Measurements from ENCODE around the gene ZC2HC1C. TPM values are rescaled to one million over a fixed set of nuclear protein-coding genes. Genes with fewer than 3 reads are reported as not detected.

Gene ZC2HC1C
- total RNA-seq, 2 experiments from 2014 or later: 1.2 to 1.3 TPM

DNA sequence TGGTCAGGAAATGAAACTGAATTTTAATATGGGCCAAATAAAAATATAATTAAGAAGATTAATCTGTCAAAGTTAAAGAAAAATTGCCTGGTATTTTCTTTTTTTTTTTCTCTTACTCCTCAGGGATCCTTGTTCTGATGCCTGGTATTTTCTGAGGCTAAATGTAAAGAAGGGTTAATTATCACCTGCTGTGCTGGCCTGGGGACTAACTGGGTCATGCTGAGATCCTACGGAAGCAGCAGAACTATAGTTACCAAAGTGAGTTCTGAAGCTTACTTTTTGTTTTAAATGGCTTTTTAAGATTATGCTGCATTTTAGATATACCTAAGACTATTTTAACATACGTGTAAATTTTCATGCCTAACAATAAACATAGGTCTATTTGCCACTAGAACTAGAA is 23.3 kb downstream of the ZC2HC1C start:
- Mint-ChIP-seq H3K4me3 (no peak overlapping the region), H3K36me3 (ENCODE audit: low read depth) (peaks cover 28% of the 10 kb centered on the region), H3K27ac (no peak overlapping the region), H3K9me3 (ENCODE audit: low read depth) (no peaks in the 10 kb centered on the region), H3K4me1 (no peaks in the 10 kb centered on the region), H3K27me3 (no peaks in the 10 kb centered on the region)
- ChIA-PET CTCF (interaction anchor here (0.6 to 1.7 kb wide), 2 partner anchors 11 to 441 kb away, joined by 3 to 5 read pairs; no protein-coding TSS in a partner anchor), POLR2A (no interaction called here)
- no peak for ATAC-seq
- DNase-seq: no peak
- intact Hi-C loops (cut with DNase I, micrococcal nuclease): loop anchor here in 1 of 2 experiments (5.0 kb wide), 1 partner anchor 80 kb away; no protein-coding TSS in a partner anchor

GRCh38 chr14:75094896-75095295 is 25.5 kb downstream of the ZC2HC1C start:
- peaks cover 41% of the 10 kb centered on the region for H3K36me3 Mint-ChIP-seq (ENCODE audit: low read depth)
- CTCF ChIA-PET: interaction anchor here (0.5 to 0.7 kb wide), 3 partner anchors 15 to 310 kb away, joined by 3 to 4 read pairs (median 4); no protein-coding TSS in a partner anchor

GRCh38 chr14:75095690-75096089 is 26.2 kb downstream of the ZC2HC1C start:
- Mint-ChIP-seq H3K27ac (no peak overlapping the region), H3K4me3 (no peak overlapping the region), H3K27me3 (no peaks in the 10 kb centered on the region), H3K4me1 (no peaks in the 10 kb centered on the region), H3K9me3 (ENCODE audit: low read depth) (no peaks in the 10 kb centered on the region), H3K36me3 (ENCODE audit: low read depth) (peaks cover 45% of the 10 kb centered on the region)
- ATAC-seq (no peak), DNase-seq (no peak)
- CTCF ChIA-PET: interaction anchor here (0.6 to 0.7 kb wide), 2 partner anchors 150 to 311 kb away, joined by 3 read pairs; no protein-coding TSS in a partner anchor
- intact Hi-C loops (cut with DNase I, micrococcal nuclease): no loop called here
- POLR2A ChIA-PET: no interaction called here

More at GRCh38 chr14:75094896-75095295, 25.5 kb downstream of the ZC2HC1C start:
- Mint-ChIP-seq H3K27ac (no peak overlapping the region), H3K9me3 (ENCODE audit: low read depth) (no peaks in the 10 kb centered on the region), H3K27me3 (no peaks in the 10 kb centered on the region), H3K4me1 (no peaks in the 10 kb centered on the region), H3K4me3 (no peak overlapping the region)
- POLR2A ChIA-PET: no interaction called here
- ATAC-seq: no peak
- DNase-seq: no peak
- intact Hi-C loops (cut with DNase I, micrococcal nuclease): loop anchor here in 1 of 2 experiments (5.0 kb wide), 1 partner anchor 83 kb away; no protein-coding TSS in a partner anchor

DNA sequence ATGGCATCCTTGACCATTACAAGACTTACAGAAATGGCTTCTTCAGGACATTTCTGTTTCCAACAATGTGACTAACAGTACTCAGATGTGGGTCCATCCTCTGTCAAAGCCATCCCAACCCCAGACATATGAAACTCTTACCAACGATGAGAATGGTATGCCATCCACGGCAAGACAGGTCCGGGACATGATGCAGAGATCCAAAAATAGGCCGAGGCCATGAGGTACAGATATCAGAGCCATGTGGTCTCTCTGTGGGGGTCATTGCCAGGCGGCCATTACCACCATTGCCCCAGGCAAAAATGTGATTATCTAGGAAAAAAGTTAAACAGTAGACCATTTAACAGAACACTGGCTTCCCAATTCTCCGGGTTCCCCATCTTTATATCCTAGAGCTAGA is 27.5 kb downstream of the ZC2HC1C start:
- Mint-ChIP-seq H3K36me3 (ENCODE audit: low read depth) (peaks cover 41% of the 10 kb centered on the region), H3K27ac (no peak overlapping the region), H3K9me3 (ENCODE audit: low read depth) (no peaks in the 10 kb centered on the region), H3K4me3 (no peak overlapping the region), H3K27me3 (no peaks in the 10 kb centered on the region), H3K4me1 (no peaks in the 10 kb centered on the region)
- DNase-seq (no peak), ATAC-seq (no peak)
- POLR2A ChIA-PET: no interaction called here
- intact Hi-C loops (cut with DNase I, micrococcal nuclease): no loop called here
- CTCF ChIA-PET: interaction anchor here (0.6 kb wide), 1 partner anchor 32 kb away, joined by 3 read pairs; no protein-coding TSS in a partner anchor

GRCh38 chr14:75098212-75098611 is 28.8 kb downstream of the ZC2HC1C start:
- H3K27me3 Mint-ChIP-seq: no peaks in the 10 kb centered on the region
- POLR2A ChIA-PET: no interaction called here
- H3K4me3 Mint-ChIP-seq: no peak overlapping the region
- no peak for DNase-seq
- H3K4me1 Mint-ChIP-seq: no peaks in the 10 kb centered on the region
- no peaks in the 10 kb centered on the region for H3K9me3 Mint-ChIP-seq (ENCODE audit: low read depth)
- intact Hi-C loops (cut with DNase I, micrococcal nuclease): no loop called here
- CTCF ChIA-PET: interaction anchor here (0.7 kb wide), 1 partner anchor 9 kb away, joined by 3 read pairs; no protein-coding TSS in a partner anchor
- H3K36me3 Mint-ChIP-seq (ENCODE audit: low read depth): peaks cover 39% of the 10 kb centered on the region
- no peak overlapping the region for H3K27ac Mint-ChIP-seq
- ATAC-seq: no peak

- no peaks in the 10 kb centered on the region for H3K4me1 Mint-ChIP-seq
- intact Hi-C loops (cut with DNase I, micrococcal nuclease): no loop called here
- H3K36me3 Mint-ChIP-seq (ENCODE audit: low read depth): peaks cover 41% of the 10 kb centered on the region
- POLR2A ChIA-PET: no interaction called here
- H3K27me3 Mint-ChIP-seq: no peaks in the 10 kb centered on the region
- no peak for ATAC-seq
- CTCF ChIA-PET: interaction anchor here (0.7 kb wide), 1 partner anchor 9 kb away, joined by 3 read pairs; no protein-coding TSS in a partner anchor
- H3K4me3 Mint-ChIP-seq: no peak overlapping the region
- H3K27ac Mint-ChIP-seq: no peak overlapping the region
- H3K9me3 Mint-ChIP-seq (ENCODE audit: low read depth): no peaks in the 10 kb centered on the region
- DNase-seq: no peak
Measured at GRCh38 chr14:75098682-75099081, 29.2 kb downstream of the ZC2HC1C start.

DNA sequence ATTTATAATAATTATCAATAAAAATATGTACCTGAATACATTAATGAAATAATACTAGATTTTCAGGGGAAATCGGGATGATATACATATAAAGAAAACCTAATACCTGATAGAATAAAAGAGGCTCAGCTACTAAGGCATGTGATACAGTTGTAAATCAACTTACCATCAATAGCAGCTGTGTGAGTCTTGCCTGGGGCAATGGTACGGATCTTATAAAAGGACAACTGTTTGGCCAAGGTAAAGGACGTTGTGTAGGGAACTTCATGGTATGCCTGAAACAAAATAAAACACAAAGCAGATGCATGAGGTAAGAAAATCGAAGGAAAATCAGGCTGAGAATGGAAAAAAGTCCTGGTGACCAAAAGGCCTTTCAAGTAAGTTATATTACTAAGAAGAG is 32.0 kb downstream of the ZC2HC1C start:
- no peaks in the 10 kb centered on the region for H3K9me3 Mint-ChIP-seq (ENCODE audit: low read depth)
- ChIA-PET POLR2A (no interaction called here), CTCF (interaction anchor here (0.7 to 1.3 kb wide), 3 partner anchors 13 to 122 kb away, joined by 3 to 5 read pairs (median 3); no protein-coding TSS in a partner anchor)
- peaks cover 51% of the 10 kb centered on the region for H3K36me3 Mint-ChIP-seq (ENCODE audit: low read depth)
- DNase-seq: no peak
- H3K4me1 Mint-ChIP-seq: no peaks in the 10 kb centered on the region
- H3K27ac Mint-ChIP-seq: no peak overlapping the region
- intact Hi-C loops (cut with DNase I, micrococcal nuclease): no loop called here
- ATAC-seq: no peak
- H3K27me3 Mint-ChIP-seq: no peaks in the 10 kb centered on the region
- H3K4me3 Mint-ChIP-seq: no peak overlapping the region

DNA sequence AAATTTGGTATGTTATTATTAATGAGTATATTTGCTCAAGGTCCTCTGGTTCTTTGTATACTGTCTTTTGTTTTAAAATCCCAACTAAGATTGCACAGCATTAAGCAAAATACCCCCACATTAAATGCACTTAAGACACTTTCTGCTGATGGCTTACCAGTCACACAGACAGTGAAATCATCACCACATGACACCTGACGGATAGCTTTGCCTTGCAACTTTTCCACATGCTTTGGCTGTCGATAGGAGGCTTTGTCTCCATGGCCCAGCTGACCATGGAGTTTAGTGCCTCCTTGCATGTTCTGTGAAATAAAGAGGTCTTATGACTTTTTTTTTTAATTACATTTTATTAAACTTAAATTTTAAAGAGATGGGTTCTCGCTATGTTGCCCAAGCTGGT is 37.7 kb downstream of the ZC2HC1C start:
- CTCF ChIA-PET: interaction anchor here (0.6 to 1.0 kb wide), 3 partner anchors 9 to 19 kb away, joined by 3 read pairs; no protein-coding TSS in a partner anchor
- Mint-ChIP-seq H3K4me1 (no peaks in the 10 kb centered on the region), H3K9me3 (ENCODE audit: low read depth) (no peaks in the 10 kb centered on the region), H3K36me3 (ENCODE audit: low read depth) (peaks cover 52% of the 10 kb centered on the region), H3K27ac (no peak overlapping the region), H3K4me3 (no peak overlapping the region), H3K27me3 (no peaks in the 10 kb centered on the region)
- intact Hi-C loops (cut with DNase I, micrococcal nuclease): no loop called here
- DNase-seq: no peak
- no peak for ATAC-seq
- POLR2A ChIA-PET: interaction anchor here (0.6 kb wide), 1 partner anchor 1188 kb away, joined by 3 read pairs; no protein-coding TSS in a partner anchor

- Mint-ChIP-seq H3K27ac (no peak overlapping the region), H3K4me1 (peaks cover 5% of the 10 kb centered on the region), H3K4me3 (no peak overlapping the region), H3K9me3 (ENCODE audit: low read depth) (no peaks in the 10 kb centered on the region), H3K27me3 (no peaks in the 10 kb centered on the region), H3K36me3 (ENCODE audit: low read depth) (peaks cover 49% of the 10 kb centered on the region)
- ATAC-seq (no peak), DNase-seq (no peak)
- intact Hi-C loops (cut with DNase I, micrococcal nuclease): no loop called here
- CTCF ChIA-PET: interaction anchor here (1.0 kb wide), 1 partner anchor 164 kb away, joined by 4 read pairs; no protein-coding TSS in a partner anchor
- POLR2A ChIA-PET: no interaction called here
Measured at GRCh38 chr14:75109877-75110276, 40.4 kb downstream of the ZC2HC1C start.

DNA sequence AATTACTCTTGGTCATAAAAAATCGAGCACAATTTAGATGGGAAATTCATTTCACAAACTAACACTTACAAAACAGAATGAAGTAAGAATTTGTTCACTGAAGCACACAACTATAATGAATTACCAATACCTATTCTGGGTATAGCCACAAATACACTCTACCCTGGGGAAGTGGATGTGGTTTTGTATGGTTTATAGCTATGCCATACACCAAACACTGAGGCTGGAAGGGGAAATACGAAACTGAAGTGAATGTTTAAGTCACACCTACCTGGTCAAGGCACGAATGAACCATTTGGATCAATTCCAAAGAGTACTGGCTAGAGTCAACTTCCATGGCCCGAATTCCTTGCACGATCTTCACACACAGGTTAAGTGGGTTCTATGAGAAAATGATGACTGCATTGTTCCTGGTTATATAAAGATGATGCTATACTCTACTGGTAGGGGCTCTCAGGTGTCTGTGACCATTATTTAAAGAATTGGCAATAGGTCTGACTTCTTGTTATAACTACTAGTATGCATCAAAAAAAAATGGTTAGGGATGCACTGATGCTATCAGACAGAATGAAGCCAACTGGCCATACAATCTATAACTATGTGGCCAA is 44.6 kb downstream of the ZC2HC1C start:
- intact Hi-C loops (cut with DNase I, micrococcal nuclease): no loop called here
- Mint-ChIP-seq H3K4me3 (no peak overlapping the region), H3K27ac (peak overlapping the region; percentile 15), H3K9me3 (ENCODE audit: low read depth) (no peaks in the 10 kb centered on the region), H3K27me3 (no peaks in the 10 kb centered on the region), H3K4me1 (peaks cover 5% of the 10 kb centered on the region), H3K36me3 (ENCODE audit: low read depth) (peaks cover 50% of the 10 kb centered on the region)
- ChIA-PET POLR2A (no interaction called here), CTCF (no interaction called here)
- ATAC-seq (no peak), DNase-seq (no peak)

DNA sequence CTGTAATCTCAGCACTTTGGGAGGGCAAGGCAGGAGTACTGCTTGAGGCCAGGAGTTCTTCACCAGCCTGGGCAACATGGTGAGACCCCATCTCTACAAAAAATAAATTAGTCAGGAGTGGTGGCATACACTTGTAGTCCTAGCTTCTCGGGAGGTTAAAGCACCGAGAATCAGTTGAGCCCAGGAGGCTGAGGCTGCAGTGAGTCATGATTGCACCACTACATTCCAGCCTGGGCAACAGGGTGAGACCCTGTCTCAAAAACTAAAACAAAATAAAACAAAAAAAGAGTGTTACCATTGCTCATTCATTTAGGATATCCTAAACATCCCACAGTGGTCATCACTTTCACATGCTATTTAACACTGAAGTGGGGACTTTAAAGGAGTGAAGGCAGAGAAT is 49.6 kb downstream of the ZC2HC1C start:
- Mint-ChIP-seq H3K4me1 (peaks cover 28% of the 10 kb centered on the region), H3K4me3 (no peak overlapping the region), H3K27me3 (no peaks in the 10 kb centered on the region), H3K27ac (no peak overlapping the region), H3K9me3 (ENCODE audit: low read depth) (no peaks in the 10 kb centered on the region), H3K36me3 (ENCODE audit: low read depth) (peaks cover 39% of the 10 kb centered on the region)
- ATAC-seq (no peak), DNase-seq (no peak)
- ChIA-PET POLR2A (no interaction called here), CTCF (interaction anchor here (0.5 to 1.6 kb wide), 2 partner anchors 158 to 190 kb away, joined by 3 to 4 read pairs; no protein-coding TSS in a partner anchor)
- intact Hi-C loops (cut with DNase I, micrococcal nuclease): no loop called here

Data from activated CD4-positive, alpha-beta T cell treated with anti-CD3 and anti-CD28 coated beads for 36 hours (primary cell).